Measurements from ENCODE around the gene UBXN1. TPM values are rescaled to one million over a fixed set of nuclear protein-coding genes. Genes with fewer than 3 reads are reported as not detected.

The UBXN1 gene
- total RNA-seq, 5 donors from 2014 or later (not counting 1 experiment from before 2014, with no cell fraction given), result 180 to 199 (median 196) TPM

GRCh38 chr11:62726915-62727164 is 48.0 kb upstream of the UBXN1 start:
- peaks cover 40% of the 10 kb centered on the region for H3K36me3 Mint-ChIP-seq
- H3K27me3 ChIP-seq (replicated peaks in 1 of 2; ENCODE audit: control insufficient read depth in 2 of 2, extremely low read depth in 1 of 2, insufficient read depth in 2 of 2, low read length in 1 of 2), result no peaks in the 10 kb centered on the region
- peaks cover 20 to 43% of the 10 kb centered on the region in 2 experiments for H3K4me1 ChIP-seq (ENCODE audit: control insufficient read depth in 1 of 2, extremely low read depth in 1 of 2, insufficient read depth in 2 of 2, low read length in 2 of 2)
- no peaks in the 10 kb centered on the region for H3K9me3 Mint-ChIP-seq
- peaks cover 4 to 38% of the 10 kb centered on the region in 2 donors for H3K36me3 ChIP-seq (ENCODE audit: control insufficient read depth in 2 of 2, extremely low read depth in 1 of 2, insufficient read depth in 1 of 2, low read length in 1 of 2)
- peak overlapping the region; percentile 86 to 87 for H3K4me3 ChIP-seq (ENCODE audit: control insufficient read depth in 1 of 2, extremely low read depth in 1 of 2, low read length in 1 of 2)
- H3K27me3 Mint-ChIP-seq, result no peaks in the 10 kb centered on the region
- H3K9me3 ChIP-seq, result no peaks in the 10 kb centered on the region
- H3K27ac Mint-ChIP-seq, result peak overlapping the region in 1 of 2 donors; percentile 98
- WGBS (ENCODE audit: insufficient coverage), result under 1% methylated on average over 37 of the region's 37 CpGs
- ATAC-seq (replicated peaks in 1 of 4) (peak in 3 of 4 experiments; percentile 3 to 6 (median 4)), DNase-seq (peak in 2 of 35 experiments; percentile 17 to 18)
- H3K4me1 Mint-ChIP-seq, result peaks cover 50 to 65% (median 61%) of the 10 kb centered on the region in 3 donors
- POLR2A ChIA-PET, result interaction anchor here (0.6 to 3.0 kb wide), 15 partner anchors 15 to 171 kb away, joined by 3 to 19 read pairs (median 4); partner anchors contain the start of genes C11orf98 (in 2 of the 2), CSKMT (in 2 of the 2), EEF1G (in 1 of the 2) and STX5 (in 1 of the 2)
- CTCF ChIA-PET, result interaction anchor here in 1 of 2 donors (0.6 to 2.8 kb wide), 13 partner anchors 8 to 1478 kb away, joined by 3 to 14 read pairs (median 5); partner anchors contain the start of genes C11orf98, CSKMT, SLC3A2 and STX5
- H3K27ac ChIP-seq (ENCODE audit: low read length), result no peak overlapping the region
- peak overlapping the region; percentile 95 to 98 (median 98) for H3K4me3 Mint-ChIP-seq

- 0% methylated on average over 46 of the region's 51 CpGs for WGBS (ENCODE audit: insufficient coverage)
Measured at GRCh38 chr11:62726156-62726914, 47.5 kb upstream of the UBXN1 start.

DNA sequence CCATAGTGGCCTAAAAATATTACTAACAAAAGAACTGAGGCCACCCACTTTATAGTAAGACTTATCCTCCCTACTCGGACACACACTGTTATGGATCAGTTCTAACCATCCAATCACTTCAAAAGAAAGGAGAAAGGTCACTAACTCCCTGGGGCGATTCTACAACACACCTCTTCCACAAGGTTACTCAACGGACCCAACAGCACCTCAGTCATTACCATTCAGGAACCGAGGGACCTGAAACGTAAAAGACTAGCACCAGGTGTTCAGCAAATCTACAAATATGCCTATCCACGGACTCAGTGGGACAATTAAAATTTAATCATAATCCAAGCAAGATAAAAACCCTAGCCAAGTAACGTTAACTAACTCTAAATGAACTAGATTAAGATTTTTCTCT is 46.8 kb upstream of the UBXN1 start:
- Mint-ChIP-seq H3K27ac (peak overlapping the region; percentile 81), H3K27me3 (no peaks in the 10 kb centered on the region), H3K36me3 (peaks cover 51% of the 10 kb centered on the region), H3K4me1 (peaks cover 50 to 68% (median 64%) of the 10 kb centered on the region in 3 donors), H3K9me3 (no peaks in the 10 kb centered on the region), H3K4me3 (peak overlapping the region; percentile 95 to 98 (median 98))
- Histone ChIP-seq H3K4me3 (ENCODE audit: control insufficient read depth in 1 of 2, extremely low read depth in 1 of 2, low read length in 1 of 2) (peak overlapping the region; percentile 86 to 87), H3K27ac (ENCODE audit: low read length) (peak overlapping the region; percentile 59), H3K4me1 (ENCODE audit: control insufficient read depth in 1 of 2, extremely low read depth in 1 of 2, insufficient read depth in 2 of 2, low read length in 2 of 2) (peaks cover 20 to 35% of the 10 kb centered on the region in 2 experiments), H3K36me3 (ENCODE audit: control insufficient read depth in 2 of 2, extremely low read depth in 1 of 2, insufficient read depth in 1 of 2, low read length in 1 of 2) (peaks cover 4 to 46% of the 10 kb centered on the region in 2 donors), H3K9me3 (no peaks in the 10 kb centered on the region), H3K27me3 (replicated peaks in 1 of 2; ENCODE audit: control insufficient read depth in 2 of 2, extremely low read depth in 1 of 2, insufficient read depth in 2 of 2, low read length in 1 of 2) (no peaks in the 10 kb centered on the region)
- ChIA-PET POLR2A (no interaction called here), CTCF (interaction anchor here in 1 of 2 donors (0.8 to 1.2 kb wide), 2 partner anchors 17 to 28 kb away, joined by 3 to 4 read pairs; partner anchors contain the start of gene ZBTB3)
- DNase-seq, result no peak
- 5% methylated on average over 6 of the region's 7 CpGs for WGBS (ENCODE audit: insufficient coverage)
- no peak for ATAC-seq (replicated peaks in 1 of 4)

More at GRCh38 chr11:62726156-62726914, 47.5 kb upstream of the UBXN1 start:
- no peaks in the 10 kb centered on the region for H3K9me3 ChIP-seq
- peaks cover 4 to 43% of the 10 kb centered on the region in 2 donors for H3K36me3 ChIP-seq (ENCODE audit: control insufficient read depth in 2 of 2, extremely low read depth in 1 of 2, insufficient read depth in 1 of 2, low read length in 1 of 2)
- peaks cover 20 to 42% of the 10 kb centered on the region in 2 experiments for H3K4me1 ChIP-seq (ENCODE audit: control insufficient read depth in 1 of 2, extremely low read depth in 1 of 2, insufficient read depth in 2 of 2, low read length in 2 of 2)
- peaks cover 45% of the 10 kb centered on the region for H3K36me3 Mint-ChIP-seq
- H3K4me1 Mint-ChIP-seq, result peaks cover 50 to 68% (median 62%) of the 10 kb centered on the region in 3 donors
- H3K27me3 ChIP-seq (replicated peaks in 1 of 2; ENCODE audit: control insufficient read depth in 2 of 2, extremely low read depth in 1 of 2, insufficient read depth in 2 of 2, low read length in 1 of 2), result no peaks in the 10 kb centered on the region
- no peaks in the 10 kb centered on the region for H3K27me3 Mint-ChIP-seq
- CTCF ChIA-PET, result interaction anchor here in 1 of 2 donors (0.8 to 2.8 kb wide), 5 partner anchors 17 to 106 kb away, joined by 3 to 10 read pairs (median 4); partner anchors contain the start of genes C11orf98, CSKMT, STX5 and ZBTB3
- H3K27ac Mint-ChIP-seq, result peak overlapping the region; percentile 81
- no peaks in the 10 kb centered on the region for H3K9me3 Mint-ChIP-seq
- peak overlapping the region; percentile 86 to 87 for H3K4me3 ChIP-seq (ENCODE audit: control insufficient read depth in 1 of 2, extremely low read depth in 1 of 2, low read length in 1 of 2)
- H3K27ac ChIP-seq (ENCODE audit: low read length), result peak overlapping the region; percentile 59
- DNase-seq (peak in 15 of 35 experiments; percentile 4 to 36 (median 16)), ATAC-seq (replicated peaks in 1 of 4) (no peak)
- POLR2A ChIA-PET, result interaction anchor here in 1 of 2 donors (0.6 to 3.0 kb wide), 6 partner anchors 15 to 159 kb away, joined by 3 to 16 read pairs (median 5); partner anchors contain the start of genes STX5 and ZBTB3
- peak overlapping the region; percentile 95 to 98 (median 98) for H3K4me3 Mint-ChIP-seq

DNA sequence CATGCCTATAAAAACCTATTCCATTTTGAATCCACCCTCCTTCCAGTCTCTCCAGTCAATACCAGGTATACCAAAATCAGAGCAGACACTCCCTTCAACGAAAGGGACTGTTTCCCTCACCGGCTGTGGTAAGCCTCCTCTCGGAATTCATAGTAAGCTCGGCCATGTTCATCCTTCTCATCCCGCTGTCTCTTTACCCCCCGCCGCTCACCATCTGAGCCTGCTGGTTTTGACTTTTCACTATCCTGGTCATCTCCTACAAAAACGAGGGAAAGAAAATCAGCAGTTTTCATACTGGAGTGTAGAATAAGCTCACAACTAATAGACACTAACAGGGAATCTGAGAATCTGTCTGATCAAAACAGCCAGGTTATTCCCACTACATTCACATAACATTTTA is 45.3 kb upstream of the UBXN1 start:
- Mint-ChIP-seq H3K36me3 (peaks cover 58% of the 10 kb centered on the region), H3K4me1 (peaks cover 43 to 64% (median 63%) of the 10 kb centered on the region in 3 donors), H3K27ac (peak overlapping the region; percentile 25 to 76), H3K9me3 (no peaks in the 10 kb centered on the region), H3K4me3 (peak overlapping the region; percentile 95 to 98 (median 98)), H3K27me3 (no peaks in the 10 kb centered on the region)
- CTCF ChIA-PET, result interaction anchor here (0.6 to 1.4 kb wide), 2 partner anchors 12 to 22 kb away, joined by 3 to 4 read pairs; no protein-coding TSS in a partner anchor
- ATAC-seq (replicated peaks in 1 of 4) (no peak), DNase-seq (no peak)
- H3K9me3 ChIP-seq, result no peaks in the 10 kb centered on the region
- 62% methylated on average over 5 of the region's 8 CpGs for WGBS (ENCODE audit: insufficient coverage)
- no peaks in the 10 kb centered on the region for H3K27me3 ChIP-seq (replicated peaks in 1 of 2; ENCODE audit: control insufficient read depth in 2 of 2, extremely low read depth in 1 of 2, insufficient read depth in 2 of 2, low read length in 1 of 2)
- peaks cover 4 to 57% of the 10 kb centered on the region in 2 donors for H3K36me3 ChIP-seq (ENCODE audit: control insufficient read depth in 2 of 2, extremely low read depth in 1 of 2, insufficient read depth in 1 of 2, low read length in 1 of 2)
- H3K27ac ChIP-seq (ENCODE audit: low read length), result no peak overlapping the region
- peaks cover 16 to 21% of the 10 kb centered on the region in 2 experiments for H3K4me1 ChIP-seq (ENCODE audit: control insufficient read depth in 1 of 2, extremely low read depth in 1 of 2, insufficient read depth in 2 of 2, low read length in 2 of 2)
- H3K4me3 ChIP-seq (ENCODE audit: control insufficient read depth in 1 of 2, extremely low read depth in 1 of 2, low read length in 1 of 2), result peak overlapping the region in 1 of 2 donors; percentile 86
- POLR2A ChIA-PET, result interaction anchor here (0.7 kb wide), 4 partner anchors 29 to 69 kb away, joined by 3 to 5 read pairs (median 4); partner anchors contain the start of genes C11orf98 (in 1 of the 2) and CSKMT (in 1 of the 2)

DNA sequence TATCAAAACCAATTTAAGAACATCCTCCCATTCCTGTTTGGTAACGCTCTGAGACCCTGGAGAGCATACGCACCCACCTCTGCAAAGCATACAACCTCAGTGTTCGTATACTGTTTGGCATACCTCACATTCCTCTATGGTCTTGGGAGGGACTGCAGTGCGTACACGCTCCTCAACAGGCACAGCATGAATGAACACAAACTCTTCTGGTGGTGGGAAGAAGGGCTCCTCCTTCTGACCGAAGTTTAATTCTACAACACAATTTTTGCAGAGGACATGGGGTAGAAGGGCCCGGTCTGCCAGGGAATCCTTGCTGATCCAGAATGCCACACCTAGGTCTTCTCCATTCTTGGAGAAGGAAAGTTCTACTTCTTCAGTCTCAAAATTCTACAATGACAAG is 43.1 kb upstream of the UBXN1 start:
- ChIA-PET POLR2A (no interaction called here), CTCF (no interaction called here)
- Mint-ChIP-seq H3K4me3 (no peak overlapping the region), H3K27ac (peak overlapping the region in 1 of 2 donors; percentile 11), H3K36me3 (peaks cover 64% of the 10 kb centered on the region), H3K4me1 (peaks cover 46 to 67% (median 67%) of the 10 kb centered on the region in 3 donors), H3K9me3 (no peaks in the 10 kb centered on the region), H3K27me3 (no peaks in the 10 kb centered on the region)
- no peaks in the 10 kb centered on the region for H3K9me3 ChIP-seq
- no peak overlapping the region for H3K4me3 ChIP-seq (ENCODE audit: control insufficient read depth in 1 of 2, extremely low read depth in 1 of 2, low read length in 1 of 2)
- peaks cover 7 to 79% of the 10 kb centered on the region in 2 donors for H3K36me3 ChIP-seq (ENCODE audit: control insufficient read depth in 2 of 2, extremely low read depth in 1 of 2, insufficient read depth in 1 of 2, low read length in 1 of 2)
- WGBS (ENCODE audit: insufficient coverage), result no CpG with 5 or more reads among the region's 7 CpGs
- no peaks in the 10 kb centered on the region for H3K27me3 ChIP-seq (replicated peaks in 1 of 2; ENCODE audit: control insufficient read depth in 2 of 2, extremely low read depth in 1 of 2, insufficient read depth in 2 of 2, low read length in 1 of 2)
- peaks cover 10 to 19% of the 10 kb centered on the region in 2 experiments for H3K4me1 ChIP-seq (ENCODE audit: control insufficient read depth in 1 of 2, extremely low read depth in 1 of 2, insufficient read depth in 2 of 2, low read length in 2 of 2)
- H3K27ac ChIP-seq (ENCODE audit: low read length), result no peak overlapping the region
- DNase-seq (no peak), ATAC-seq (replicated peaks in 1 of 4) (no peak)

DNA sequence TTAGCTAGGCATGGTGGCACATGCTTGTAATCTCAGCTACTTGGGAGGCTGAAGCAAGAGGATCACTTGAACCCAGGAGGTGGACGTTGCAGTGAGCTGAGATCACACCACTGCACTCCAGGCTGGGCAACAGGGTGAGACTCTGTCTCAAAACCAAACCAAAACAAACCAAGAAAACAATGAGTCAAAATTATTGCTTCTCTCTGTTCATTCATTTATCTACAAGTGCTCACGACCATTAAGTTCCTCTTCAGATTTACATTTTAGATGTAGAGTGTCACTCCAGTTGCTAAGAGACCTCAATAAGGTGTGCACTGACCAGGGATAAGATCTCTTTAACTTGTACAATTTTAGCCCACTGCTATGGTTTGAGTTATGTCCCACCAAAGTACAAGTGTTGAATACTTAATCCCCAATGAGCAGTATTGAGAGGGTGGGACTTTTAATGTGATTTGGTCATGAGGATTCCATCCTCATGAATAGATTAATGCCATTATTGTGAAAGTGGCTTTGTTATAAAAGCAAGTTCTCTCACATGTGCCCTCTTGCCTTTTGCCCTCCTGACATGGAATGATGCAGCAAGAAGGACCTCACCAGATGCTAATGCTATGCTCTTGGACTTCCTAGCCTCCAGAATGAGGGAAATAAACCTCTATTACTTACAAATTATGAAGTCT is 40.6 kb upstream of the UBXN1 start:
- no peak for ATAC-seq (replicated peaks in 1 of 4)
- Histone ChIP-seq H3K27me3 (replicated peaks in 1 of 2; ENCODE audit: control insufficient read depth in 2 of 2, extremely low read depth in 1 of 2, insufficient read depth in 2 of 2, low read length in 1 of 2) (no peaks in the 10 kb centered on the region), H3K27ac (ENCODE audit: low read length) (no peak overlapping the region), H3K4me1 (ENCODE audit: control insufficient read depth in 1 of 2, extremely low read depth in 1 of 2, insufficient read depth in 2 of 2, low read length in 2 of 2) (peaks cover 2 to 4% of the 10 kb centered on the region in 2 experiments), H3K9me3 (no peaks in the 10 kb centered on the region), H3K4me3 (ENCODE audit: control insufficient read depth in 1 of 2, extremely low read depth in 1 of 2, low read length in 1 of 2) (no peak overlapping the region), H3K36me3 (ENCODE audit: control insufficient read depth in 2 of 2, extremely low read depth in 1 of 2, insufficient read depth in 1 of 2, low read length in 1 of 2) (peaks cover 15 to 98% of the 10 kb centered on the region in 2 donors)
- Mint-ChIP-seq H3K4me1 (peaks cover 34 to 66% (median 61%) of the 10 kb centered on the region in 3 donors), H3K9me3 (no peaks in the 10 kb centered on the region), H3K27ac (peak overlapping the region; percentile 16 to 36), H3K36me3 (peaks cover 74% of the 10 kb centered on the region), H3K4me3 (no peak overlapping the region), H3K27me3 (no peaks in the 10 kb centered on the region)
- no peak for DNase-seq
- ChIA-PET POLR2A (no interaction called here), CTCF (interaction anchor here (0.6 to 0.8 kb wide), 2 partner anchors 8 to 40 kb away, joined by 4 to 9 read pairs; partner anchors contain the start of gene HNRNPUL2 (in 1 of the 2))
- no CpG with 5 or more reads among the region's 2 CpGs for WGBS (ENCODE audit: insufficient coverage)
